ENCODE measurements around the gene DCAF6. TPM values are rescaled to one million over a fixed set of nuclear protein-coding genes. Genes with fewer than 3 reads are reported as not detected.

Gene DCAF6
- total RNA-seq, 3 donors from 2014 or later: 76.7 to 95.7 (median 84.7) TPM

DNA sequence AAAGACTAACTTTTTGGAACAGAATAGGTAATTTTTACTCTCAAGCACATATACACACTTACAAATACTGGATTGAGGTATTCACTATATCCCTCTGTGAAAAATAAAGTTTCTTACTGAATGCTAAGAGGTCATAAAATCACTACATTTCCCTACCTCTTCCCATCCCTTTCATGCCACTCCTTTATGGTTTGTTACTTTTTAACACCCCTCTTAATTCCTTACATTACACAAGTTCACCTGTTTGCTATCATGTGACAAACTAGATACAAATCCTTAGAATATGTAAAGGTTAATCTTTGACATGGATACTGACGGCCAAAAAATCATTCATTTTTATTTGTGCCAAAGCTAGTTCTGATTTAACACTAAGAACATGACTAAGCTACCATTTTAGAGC, 6.8 kb upstream of the DCAF6 start:
- H3K4me1 ChIP-seq: peaks cover 0 to 14% of the 10 kb centered on the region in 2 donors
- no peaks in the 10 kb centered on the region for H3K27me3 ChIP-seq
- no peak for TF ChIP-seq POLR2AphosphoS5 (IDR thresholded peaks at IDR 0.05)
- TF ChIP-seq, protein P1, sequence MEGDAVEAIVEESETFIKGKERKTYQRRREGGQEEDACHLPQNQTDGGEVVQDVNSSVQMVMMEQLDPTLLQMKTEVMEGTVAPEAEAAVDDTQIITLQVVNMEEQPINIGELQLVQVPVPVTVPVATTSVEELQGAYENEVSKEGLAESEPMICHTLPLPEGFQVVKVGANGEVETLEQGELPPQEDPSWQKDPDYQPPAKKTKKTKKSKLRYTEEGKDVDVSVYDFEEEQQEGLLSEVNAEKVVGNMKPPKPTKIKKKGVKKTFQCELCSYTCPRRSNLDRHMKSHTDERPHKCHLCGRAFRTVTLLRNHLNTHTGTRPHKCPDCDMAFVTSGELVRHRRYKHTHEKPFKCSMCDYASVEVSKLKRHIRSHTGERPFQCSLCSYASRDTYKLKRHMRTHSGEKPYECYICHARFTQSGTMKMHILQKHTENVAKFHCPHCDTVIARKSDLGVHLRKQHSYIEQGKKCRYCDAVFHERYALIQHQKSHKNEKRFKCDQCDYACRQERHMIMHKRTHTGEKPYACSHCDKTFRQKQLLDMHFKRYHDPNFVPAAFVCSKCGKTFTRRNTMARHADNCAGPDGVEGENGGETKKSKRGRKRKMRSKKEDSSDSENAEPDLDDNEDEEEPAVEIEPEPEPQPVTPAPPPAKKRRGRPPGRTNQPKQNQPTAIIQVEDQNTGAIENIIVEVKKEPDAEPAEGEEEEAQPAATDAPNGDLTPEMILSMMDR (IDR thresholded peaks at IDR 0.05): no peak
- DNase-seq (ENCODE audit: low spot score in 2 of 2): no peak
- H3K36me3 ChIP-seq: no peaks in the 10 kb centered on the region
- no peaks in the 10 kb centered on the region for H3K9me3 ChIP-seq
- no peak overlapping the region for H3K4me3 ChIP-seq
- no peak overlapping the region for H3K27ac ChIP-seq
- intact Hi-C loops (cut with DNase I; ENCODE audit: low total_unique reads): no loop called here

DNA sequence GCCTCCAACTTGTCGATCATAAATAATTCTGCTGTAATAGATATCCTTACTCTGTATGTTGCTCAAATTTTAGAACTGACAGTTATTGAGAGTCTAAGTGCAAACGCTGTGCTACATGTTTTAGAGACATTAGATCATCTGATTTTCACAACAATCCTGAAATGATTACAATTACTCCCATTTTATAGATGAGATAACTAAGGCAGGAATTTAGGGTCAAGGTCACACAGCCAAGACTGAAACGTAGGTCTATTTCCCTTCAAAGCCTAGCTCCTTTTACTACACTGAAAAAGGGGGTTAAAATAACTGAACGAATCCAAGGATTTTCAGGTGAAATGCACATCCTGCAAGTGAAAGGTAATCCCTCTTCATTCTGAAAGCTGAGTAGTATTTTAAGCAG, 2.7 kb upstream of the DCAF6 start:
- Histone ChIP-seq H3K4me1 (peaks cover 0 to 15% of the 10 kb centered on the region in 2 donors), H3K9me3 (no peaks in the 10 kb centered on the region), H3K4me3 (peak overlapping the region in 1 of 3 donors; percentile 97), H3K27ac (peak overlapping the region; percentile 98), H3K36me3 (no peaks in the 10 kb centered on the region), H3K27me3 (no peaks in the 10 kb centered on the region)
- TF ChIP-seq POLR2AphosphoS5 (IDR thresholded peaks at IDR 0.05): no peak
- TF ChIP-seq, protein P1 (IDR thresholded peaks at IDR 0.05): no peak
- TF ChIP-seq POLR2A (IDR thresholded peaks at IDR 0.05): no peak
- no peak for DNase-seq (ENCODE audit: low spot score in 2 of 2)
- intact Hi-C loops (cut with DNase I; ENCODE audit: low total_unique reads): no loop called here

DNA sequence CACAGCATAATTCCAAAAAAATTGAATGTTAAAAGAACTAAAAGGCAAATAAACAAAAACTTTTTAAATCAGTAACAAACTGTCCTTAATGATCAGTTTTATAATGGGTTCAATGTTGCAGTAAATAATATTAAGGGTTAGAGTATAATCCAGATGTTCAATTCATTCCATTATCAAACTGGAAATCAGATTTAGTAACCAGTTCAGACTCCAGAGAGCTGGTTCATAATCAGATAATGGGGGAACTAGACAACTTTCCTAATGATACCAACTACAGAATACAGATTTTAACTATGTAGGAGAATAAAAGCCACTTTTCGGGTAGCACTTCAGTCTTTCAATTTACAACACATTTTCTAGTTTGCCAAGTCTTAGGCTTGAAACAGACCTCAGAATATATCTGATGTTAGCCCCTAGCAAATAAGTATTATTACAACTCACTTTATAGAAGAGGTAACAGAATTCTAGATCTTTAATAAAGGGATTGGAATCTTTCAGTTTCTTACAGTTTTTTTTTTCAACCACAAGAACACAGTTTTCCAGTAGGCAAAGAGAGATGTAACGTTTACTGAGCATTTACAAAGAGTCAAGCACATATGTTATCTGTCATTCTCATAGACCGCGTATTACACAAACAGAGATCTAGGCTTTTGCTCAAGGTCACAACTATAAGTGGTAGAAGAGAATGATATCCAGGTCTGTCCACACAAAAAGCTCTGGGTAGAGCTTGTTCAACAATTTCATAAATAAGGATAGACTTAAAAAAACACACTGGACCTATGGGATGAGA, 1.9 kb upstream of the DCAF6 start:
- Histone ChIP-seq H3K4me1 (peaks cover 0 to 15% of the 10 kb centered on the region in 2 donors), H3K36me3 (no peaks in the 10 kb centered on the region), H3K27me3 (no peaks in the 10 kb centered on the region), H3K27ac (peak overlapping the region; percentile 98), H3K9me3 (no peaks in the 10 kb centered on the region), H3K4me3 (peak overlapping the region; percentile 87 to 97 (median 94))
- intact Hi-C loops (cut with DNase I; ENCODE audit: low total_unique reads): no loop called here
- DNase-seq (ENCODE audit: low spot score in 2 of 2): no peak
- no peak for TF ChIP-seq POLR2A (IDR thresholded peaks at IDR 0.05)
- TF ChIP-seq, protein P1 (IDR thresholded peaks at IDR 0.05): no peak
- no peak for TF ChIP-seq POLR2AphosphoS5 (IDR thresholded peaks at IDR 0.05)

DNA sequence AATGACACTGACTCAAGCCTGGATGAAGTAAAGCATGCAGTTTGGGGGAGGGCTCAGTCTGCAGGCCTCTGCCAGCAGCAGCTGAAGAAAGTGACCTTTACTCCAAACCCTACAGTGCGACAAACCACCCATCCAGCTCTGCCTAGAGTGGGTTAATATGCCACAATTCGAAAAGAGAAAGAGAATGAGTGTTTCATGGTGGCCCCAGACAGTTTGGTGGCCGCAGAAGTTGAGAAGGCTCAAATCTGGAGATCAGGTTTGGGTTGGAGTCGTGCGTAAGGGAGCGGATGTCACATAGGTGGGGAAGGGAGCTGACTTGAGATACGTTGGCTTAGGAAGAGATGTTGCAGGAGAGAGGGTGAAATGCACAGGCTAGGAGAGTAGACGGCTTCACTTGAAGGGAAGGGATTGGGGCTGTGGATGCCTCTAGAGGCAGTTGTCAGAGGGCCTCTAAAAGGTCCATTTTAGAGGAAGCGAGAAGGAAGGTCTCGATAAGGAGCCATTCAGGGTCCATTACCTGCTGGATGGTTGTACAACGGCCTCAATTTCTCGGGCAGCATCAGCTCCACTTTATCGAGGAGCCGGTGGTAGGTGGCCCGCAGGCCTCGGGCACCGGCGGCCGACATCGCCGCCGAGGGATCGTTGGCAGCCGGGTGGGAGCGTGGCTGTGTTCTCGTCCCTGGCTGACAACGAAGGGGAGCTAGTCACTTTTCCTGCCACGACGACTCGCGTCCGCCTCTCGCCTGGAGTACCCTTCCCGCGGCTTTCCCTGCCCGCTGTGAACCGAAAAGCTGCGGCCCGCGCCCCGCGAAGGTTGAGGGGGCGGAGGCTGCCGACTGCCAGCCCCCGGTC, 1.0 kb upstream of the DCAF6 start:
- H3K4me1 ChIP-seq: peaks cover 0 to 15% of the 10 kb centered on the region in 2 donors
- peak; percentile 9 to 89 (median 68) for TF ChIP-seq POLR2AphosphoS5 (IDR thresholded peaks at IDR 0.05)
- TF ChIP-seq, protein P1 (IDR thresholded peaks at IDR 0.05): no peak
- H3K9me3 ChIP-seq: no peaks in the 10 kb centered on the region
- intact Hi-C loops (cut with DNase I; ENCODE audit: low total_unique reads): no loop called here
- H3K4me3 ChIP-seq: peak overlapping the region; percentile 87 to 97 (median 94)
- no peaks in the 10 kb centered on the region for H3K36me3 ChIP-seq
- H3K27me3 ChIP-seq: no peaks in the 10 kb centered on the region
- H3K27ac ChIP-seq: peak overlapping the region; percentile 98
- DNase-seq (ENCODE audit: low spot score in 2 of 2): no peak
